HEK293 (cell line): ENCODE data around the gene CSF3R.

Experiments
- HOXC10 ChIP-seq: sonication (generic); formaldehyde crosslinking; IDR thresholded peaks from 2 replicates; pipeline ENCODE4 v1.8.1; 2023; ENCODE audit warnings: mild to moderate bottlenecking, missing genetic modification reagents
- ZNF2 ChIP-seq: fragments of 450-650 bp; formaldehyde crosslinking; IDR thresholded peaks from 2 replicates; pipeline ENCODE4 v1.5.1; 2016; ENCODE audit warnings: missing biosample characterization, missing genetic modification characterization
- ZNF335 ChIP-seq: fragments of 450-650 bp; formaldehyde crosslinking; conservative IDR thresholded peaks from 2 replicates; pipeline ENCODE4 v1.5.1; 2016; ENCODE audit warnings: missing biosample characterization, missing genetic modification characterization
- ZNF510 ChIP-seq: fragments of 450-650 bp; formaldehyde crosslinking; IDR thresholded peaks from 2 replicates; pipeline ENCODE4 v1.5.1; 2018; ENCODE audit warnings: mild to moderate bottlenecking, missing genetic modification characterization, missing biosample characterization; ENCODE audit not compliant: insufficient replicate concordance
- ZNF558 ChIP-seq: fragments of 450-650 bp; formaldehyde crosslinking; IDR thresholded peaks from 2 replicates; pipeline ENCODE4 v1.5.1; 2016; ENCODE audit warnings: missing biosample characterization, missing genetic modification characterization
- TF ChIP-seq, protein P1 (sequence below): fragments of 450-650 bp; formaldehyde crosslinking; IDR thresholded peaks from 2 replicates; pipeline ENCODE4 v1.5.1; 2016; ENCODE audit warnings: missing biosample characterization, missing genetic modification characterization
- TF ChIP-seq, protein P2 (sequence below): fragments of 450-650 bp; formaldehyde crosslinking; IDR thresholded peaks from 2 replicates; pipeline ENCODE4 v1.5.1; 2016; ENCODE audit warnings: missing biosample characterization, missing genetic modification characterization
- TF ChIP-seq, protein P3 (sequence below): fragments of 450-650 bp; formaldehyde crosslinking; IDR thresholded peaks from 2 replicates; pipeline ENCODE4 v1.5.1; 2016; ENCODE audit warnings: missing biosample characterization, missing genetic modification characterization
- TF ChIP-seq, protein P4 (sequence below): fragments of 450-650 bp; formaldehyde crosslinking; IDR thresholded peaks from 2 replicates; pipeline ENCODE4 v1.5.1; 2016; ENCODE audit warnings: missing biosample characterization, missing genetic modification characterization
- TF ChIP-seq, protein P5 (sequence below): sonication (generic); formaldehyde crosslinking; IDR thresholded peaks from 2 replicates; pipeline ENCODE4 v1.8.1; 2022; ENCODE audit warnings: mild to moderate bottlenecking, moderate library complexity, missing genetic modification reagents
- TF ChIP-seq, protein P6 (sequence below): fragments of 450-650 bp; formaldehyde crosslinking; IDR thresholded peaks from 2 replicates; pipeline ENCODE4 v1.5.1; 2017; ENCODE audit warnings: missing biosample characterization, missing genetic modification characterization

DNA sequence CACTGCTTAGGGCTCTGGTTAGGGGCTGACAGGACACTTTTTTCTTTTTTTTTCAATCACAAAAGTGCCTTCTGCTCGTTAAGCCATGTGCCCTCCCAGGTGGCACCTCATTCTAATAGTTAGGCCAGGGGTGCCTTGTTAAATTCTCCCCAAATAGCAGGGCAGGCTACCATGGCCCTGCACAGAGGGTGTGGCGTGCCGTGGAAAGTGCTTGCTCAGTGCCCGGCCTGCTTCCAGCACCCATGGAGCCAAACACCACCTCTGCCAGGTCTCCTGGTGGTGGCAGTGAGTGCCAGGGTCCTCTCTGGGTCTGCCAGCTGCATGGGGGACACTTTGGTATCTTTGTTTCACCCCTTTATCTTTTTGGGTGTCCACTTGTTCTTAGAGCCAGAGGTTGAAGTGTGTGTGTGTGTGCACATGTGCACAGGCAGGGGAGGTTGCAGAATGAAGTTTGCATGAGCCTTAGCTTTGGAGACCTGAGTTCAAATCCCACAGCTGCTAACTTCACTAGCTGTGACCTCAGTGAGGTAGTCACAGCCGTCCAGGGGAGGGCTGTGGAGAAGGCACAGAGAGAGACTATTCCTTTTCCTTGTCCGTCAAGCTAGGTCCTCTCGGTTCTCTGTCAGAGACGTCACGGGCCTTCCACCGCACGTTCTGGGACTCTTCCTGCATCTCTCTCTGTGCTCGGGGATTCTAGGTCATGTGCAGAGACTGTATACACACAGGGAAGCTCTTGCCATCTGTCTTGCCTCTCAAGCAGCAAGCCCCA lies 39.9 kb upstream of the CSF3R start:
- TF ChIP-seq ZNF2 (tag by site-specific recombination) (no peak), ZNF335 (tag by site-specific recombination) (no peak), ZNF510 (no peak), ZNF558 (no peak), HOXC10 (CRISPR knock-in tag) (no peak)
- TF ChIP-seq, protein P1, sequence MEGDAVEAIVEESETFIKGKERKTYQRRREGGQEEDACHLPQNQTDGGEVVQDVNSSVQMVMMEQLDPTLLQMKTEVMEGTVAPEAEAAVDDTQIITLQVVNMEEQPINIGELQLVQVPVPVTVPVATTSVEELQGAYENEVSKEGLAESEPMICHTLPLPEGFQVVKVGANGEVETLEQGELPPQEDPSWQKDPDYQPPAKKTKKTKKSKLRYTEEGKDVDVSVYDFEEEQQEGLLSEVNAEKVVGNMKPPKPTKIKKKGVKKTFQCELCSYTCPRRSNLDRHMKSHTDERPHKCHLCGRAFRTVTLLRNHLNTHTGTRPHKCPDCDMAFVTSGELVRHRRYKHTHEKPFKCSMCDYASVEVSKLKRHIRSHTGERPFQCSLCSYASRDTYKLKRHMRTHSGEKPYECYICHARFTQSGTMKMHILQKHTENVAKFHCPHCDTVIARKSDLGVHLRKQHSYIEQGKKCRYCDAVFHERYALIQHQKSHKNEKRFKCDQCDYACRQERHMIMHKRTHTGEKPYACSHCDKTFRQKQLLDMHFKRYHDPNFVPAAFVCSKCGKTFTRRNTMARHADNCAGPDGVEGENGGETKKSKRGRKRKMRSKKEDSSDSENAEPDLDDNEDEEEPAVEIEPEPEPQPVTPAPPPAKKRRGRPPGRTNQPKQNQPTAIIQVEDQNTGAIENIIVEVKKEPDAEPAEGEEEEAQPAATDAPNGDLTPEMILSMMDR (tag by site-specific recombination): no peak
- TF ChIP-seq, protein P2, sequence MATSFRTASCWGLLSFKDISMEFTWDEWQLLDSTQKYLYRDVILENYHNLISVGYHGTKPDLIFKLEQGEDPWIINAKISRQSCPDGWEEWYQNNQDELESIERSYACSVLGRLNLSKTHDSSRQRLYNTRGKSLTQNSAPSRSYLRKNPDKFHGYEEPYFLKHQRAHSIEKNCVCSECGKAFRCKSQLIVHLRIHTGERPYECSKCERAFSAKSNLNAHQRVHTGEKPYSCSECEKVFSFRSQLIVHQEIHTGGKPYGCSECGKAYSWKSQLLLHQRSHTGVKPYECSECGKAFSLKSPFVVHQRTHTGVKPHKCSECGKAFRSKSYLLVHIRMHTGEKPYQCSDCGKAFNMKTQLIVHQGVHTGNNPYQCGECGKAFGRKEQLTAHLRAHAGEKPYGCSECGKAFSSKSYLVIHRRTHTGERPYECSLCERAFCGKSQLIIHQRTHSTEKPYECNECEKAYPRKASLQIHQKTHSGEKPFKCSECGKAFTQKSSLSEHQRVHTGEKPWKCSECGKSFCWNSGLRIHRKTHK: no peak
- TF ChIP-seq, protein P3, sequence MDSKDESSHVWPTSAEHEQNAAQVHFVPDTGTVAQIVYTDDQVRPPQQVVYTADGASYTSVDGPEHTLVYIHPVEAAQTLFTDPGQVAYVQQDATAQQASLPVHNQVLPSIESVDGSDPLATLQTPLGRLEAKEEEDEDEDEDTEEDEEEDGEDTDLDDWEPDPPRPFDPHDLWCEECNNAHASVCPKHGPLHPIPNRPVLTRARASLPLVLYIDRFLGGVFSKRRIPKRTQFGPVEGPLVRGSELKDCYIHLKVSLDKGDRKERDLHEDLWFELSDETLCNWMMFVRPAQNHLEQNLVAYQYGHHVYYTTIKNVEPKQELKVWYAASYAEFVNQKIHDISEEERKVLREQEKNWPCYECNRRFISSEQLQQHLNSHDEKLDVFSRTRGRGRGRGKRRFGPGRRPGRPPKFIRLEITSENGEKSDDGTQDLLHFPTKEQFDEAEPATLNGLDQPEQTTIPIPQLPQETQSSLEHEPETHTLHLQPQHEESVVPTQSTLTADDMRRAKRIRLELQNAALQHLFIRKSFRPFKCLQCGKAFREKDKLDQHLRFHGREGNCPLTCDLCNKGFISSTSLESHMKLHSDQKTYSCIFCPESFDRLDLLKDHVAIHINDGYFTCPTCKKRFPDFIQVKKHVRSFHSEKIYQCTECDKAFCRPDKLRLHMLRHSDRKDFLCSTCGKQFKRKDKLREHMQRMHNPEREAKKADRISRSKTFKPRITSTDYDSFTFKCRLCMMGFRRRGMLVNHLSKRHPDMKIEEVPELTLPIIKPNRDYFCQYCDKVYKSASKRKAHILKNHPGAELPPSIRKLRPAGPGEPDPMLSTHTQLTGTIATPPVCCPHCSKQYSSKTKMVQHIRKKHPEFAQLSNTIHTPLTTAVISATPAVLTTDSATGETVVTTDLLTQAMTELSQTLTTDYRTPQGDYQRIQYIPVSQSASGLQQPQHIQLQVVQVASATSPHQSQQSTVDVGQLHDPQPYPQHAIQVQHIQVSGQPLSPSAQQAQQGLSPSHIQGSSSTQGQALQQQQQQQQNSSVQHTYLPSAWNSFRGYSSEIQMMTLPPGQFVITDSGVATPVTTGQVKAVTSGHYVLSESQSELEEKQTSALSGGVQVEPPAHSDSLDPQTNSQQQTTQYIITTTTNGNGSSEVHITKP: no peak
- TF ChIP-seq, protein P4, sequence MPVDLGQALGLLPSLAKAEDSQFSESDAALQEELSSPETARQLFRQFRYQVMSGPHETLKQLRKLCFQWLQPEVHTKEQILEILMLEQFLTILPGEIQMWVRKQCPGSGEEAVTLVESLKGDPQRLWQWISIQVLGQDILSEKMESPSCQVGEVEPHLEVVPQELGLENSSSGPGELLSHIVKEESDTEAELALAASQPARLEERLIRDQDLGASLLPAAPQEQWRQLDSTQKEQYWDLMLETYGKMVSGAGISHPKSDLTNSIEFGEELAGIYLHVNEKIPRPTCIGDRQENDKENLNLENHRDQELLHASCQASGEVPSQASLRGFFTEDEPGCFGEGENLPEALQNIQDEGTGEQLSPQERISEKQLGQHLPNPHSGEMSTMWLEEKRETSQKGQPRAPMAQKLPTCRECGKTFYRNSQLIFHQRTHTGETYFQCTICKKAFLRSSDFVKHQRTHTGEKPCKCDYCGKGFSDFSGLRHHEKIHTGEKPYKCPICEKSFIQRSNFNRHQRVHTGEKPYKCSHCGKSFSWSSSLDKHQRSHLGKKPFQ (tag by site-specific recombination): no peak
- TF ChIP-seq, protein P5, sequence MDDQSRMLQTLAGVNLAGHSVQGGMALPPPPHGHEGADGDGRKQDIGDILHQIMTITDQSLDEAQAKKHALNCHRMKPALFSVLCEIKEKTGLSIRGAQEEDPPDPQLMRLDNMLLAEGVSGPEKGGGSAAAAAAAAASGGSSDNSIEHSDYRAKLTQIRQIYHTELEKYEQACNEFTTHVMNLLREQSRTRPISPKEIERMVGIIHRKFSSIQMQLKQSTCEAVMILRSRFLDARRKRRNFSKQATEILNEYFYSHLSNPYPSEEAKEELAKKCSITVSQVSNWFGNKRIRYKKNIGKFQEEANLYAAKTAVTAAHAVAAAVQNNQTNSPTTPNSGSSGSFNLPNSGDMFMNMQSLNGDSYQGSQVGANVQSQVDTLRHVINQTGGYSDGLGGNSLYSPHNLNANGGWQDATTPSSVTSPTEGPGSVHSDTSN (CRISPR knock-in tag): no peak
- TF ChIP-seq, protein P6, sequence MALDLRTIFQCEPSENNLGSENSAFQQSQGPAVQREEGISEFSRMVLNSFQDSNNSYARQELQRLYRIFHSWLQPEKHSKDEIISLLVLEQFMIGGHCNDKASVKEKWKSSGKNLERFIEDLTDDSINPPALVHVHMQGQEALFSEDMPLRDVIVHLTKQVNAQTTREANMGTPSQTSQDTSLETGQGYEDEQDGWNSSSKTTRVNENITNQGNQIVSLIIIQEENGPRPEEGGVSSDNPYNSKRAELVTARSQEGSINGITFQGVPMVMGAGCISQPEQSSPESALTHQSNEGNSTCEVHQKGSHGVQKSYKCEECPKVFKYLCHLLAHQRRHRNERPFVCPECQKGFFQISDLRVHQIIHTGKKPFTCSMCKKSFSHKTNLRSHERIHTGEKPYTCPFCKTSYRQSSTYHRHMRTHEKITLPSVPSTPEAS (tag by site-specific recombination): no peak
